HepG2 (cell line): Measurements from ENCODE around the gene RNF208. TPM values are rescaled to one million over a fixed set of nuclear protein-coding genes. Genes with fewer than 3 reads are reported as not detected.
A peak's percentile ranks its signal among the peaks of the same experiment; 100 is the strongest.

ENCODE experiments used
- BORCS8-MEF2B ChIP-seq: sonication (generic); formaldehyde crosslinking; IDR thresholded peaks from 2 replicates; pipeline ENCODE4 v1.8.0; 2022; ENCODE audit warnings: mild to moderate bottlenecking, missing genetic modification reagents
- FOXJ3 ChIP-seq: sonication (generic); formaldehyde crosslinking; IDR thresholded peaks from 2 replicates; pipeline ENCODE4 v1.4.0; 2020; ENCODE audit warnings: missing genetic modification reagents, mild to moderate bottlenecking, borderline replicate concordance
- HHEX ChIP-seq: IDR thresholded peaks from 2 replicates; pipeline ENCODE4 v1.6.1; 2016; ENCODE audit warnings: control low read depth
- IRX3 ChIP-seq: sonication (generic); formaldehyde crosslinking; IDR thresholded peaks from 2 replicates; pipeline ENCODE4 v1.8.1; 2023; ENCODE audit warnings: mild to moderate bottlenecking, low read depth, missing genetic modification reagents, borderline replicate concordance
- MIER3 ChIP-seq: IDR thresholded peaks from 2 replicates; pipeline ENCODE4 v1.6.1; 2016; ENCODE audit warnings: missing compliant biosample characterization, borderline replicate concordance
- NCOA5 ChIP-seq: sonication (generic); formaldehyde crosslinking; IDR thresholded peaks from 2 replicates; pipeline ENCODE4 v1.4.0; 2020; ENCODE audit warnings: missing genetic modification reagents
- ONECUT2 ChIP-seq: sonication (generic); formaldehyde crosslinking; IDR thresholded peaks from 2 replicates; pipeline ENCODE4 v1.4.0; 2020; ENCODE audit warnings: missing genetic modification reagents
- POLR2G ChIP-seq: fragments of 200-400 bp; formaldehyde crosslinking; IDR thresholded peaks from 2 replicates; pipeline ENCODE4 v1.6.1; 2018; ENCODE audit warnings: mild to moderate bottlenecking, low read depth, low read length, moderate library complexity
- PPARG ChIP-seq: conservative IDR thresholded peaks from 2 replicates; pipeline ENCODE4 v1.6.1; 2016; ENCODE audit warnings: missing biosample characterization, missing genetic modification reagents
- RBFOX2 ChIP-seq: fragments of 200-400 bp; formaldehyde crosslinking; IDR thresholded peaks from 2 replicates; pipeline ENCODE4 v1.6.1; 2017; ENCODE audit warnings: low read depth, mild to moderate bottlenecking, low read length
- SP2 ChIP-seq: sonication (generic); formaldehyde crosslinking; IDR thresholded peaks from 2 replicates; pipeline ENCODE4 v1.5.1; 2020; ENCODE audit warnings: mild to moderate bottlenecking, missing genetic modification reagents
- TEAD2 ChIP-seq: sonication (generic); formaldehyde crosslinking; IDR thresholded peaks from 2 replicates; pipeline ENCODE4 v1.9.0; 2021; ENCODE audit warnings: missing genetic modification reagents
- ZBTB40 ChIP-seq, 2 experiments: fragments of 450-650 bp in 1 of 2; sonication (generic) in 1 of 2; formaldehyde crosslinking in 1 of 2; IDR thresholded peaks; 2 replicates each; pipeline versions ENCODE4 v1.6.1 to v1.8.0; 2016 to 2022; ENCODE audit warnings: antibody characterized with exemption in 1 of 2, mild to moderate bottlenecking in 1 of 2, missing genetic modification reagents in 1 of 2
- ZNF274 ChIP-seq: sonication (generic); formaldehyde crosslinking; IDR thresholded peaks from 2 replicates; pipeline ENCODE4 v1.5.1; 2020; ENCODE audit warnings: mild to moderate bottlenecking, missing genetic modification reagents
- ZNF280B ChIP-seq: sonication (generic); formaldehyde crosslinking; IDR thresholded peaks from 2 replicates; pipeline ENCODE4 v1.5.0; 2020; ENCODE audit warnings: missing genetic modification reagents, mild to moderate bottlenecking, borderline replicate concordance
- ZNF672 ChIP-seq: sonication (generic); formaldehyde crosslinking; IDR thresholded peaks from 2 replicates; pipeline ENCODE4 v1.8.1; 2022; ENCODE audit warnings: missing genetic modification reagents
- ZNF691 ChIP-seq: sonication (generic); formaldehyde crosslinking; IDR thresholded peaks from 2 replicates; pipeline ENCODE4 v1.4.0; 2020; ENCODE audit warnings: missing genetic modification reagents, low read depth, mild to moderate bottlenecking, borderline replicate concordance
- ZSCAN25 ChIP-seq: sonication (generic); formaldehyde crosslinking; IDR thresholded peaks from 2 replicates; pipeline ENCODE4 v1.8.0; 2022; ENCODE audit warnings: mild to moderate bottlenecking, missing genetic modification reagents
- polyA plus RNA-seq, 8 experiments: library from polyadenylated mRNA; depleted of rRNA in 3 of 8; stranded (reverse) in 7 of 8; unstranded in 1 of 8; fragments of >200 nt; fragmentation: Illumina TruSeq in 4 of 8; extraction: Trizol in 4 of 8; gene quantifications; 2 replicates each; pipeline versions ENCODE4 v1.2.1 to v1.2.3, GENCODE V29; 2011 to 2016; ENCODE audit warnings: low read depth in 4 of 8, missing spikeins in 1 of 8, mixed read lengths in 1 of 8; ENCODE audit not compliant: insufficient read depth in 1 of 8
- total RNA-seq, 5 experiments: library from RNA; depleted of rRNA; stranded (reverse); fragments of >200 nt; fragmentation: Illumina TruSeq; extraction: Trizol; gene quantifications; 2 replicates each; pipeline ENCODE4 v1.2.3, GENCODE V29; 2016; ENCODE audit warnings: low read depth in 1 of 5

Gene RNF208
- total and polyA plus RNA-seq, 2 of the 13 experiments (the other 11 are each of a cell fraction or from before 2014, with no cell fraction given), result 1.6 to 2.1 TPM

- TF ChIP-seq NCOA5 (CRISPR knock-in tag), result no peak
- TF ChIP-seq ZNF274 (CRISPR knock-in tag), result no peak
- no peak for TF ChIP-seq ZNF672 (CRISPR knock-in tag)
- TF ChIP-seq IRX3 (CRISPR knock-in tag), result peak; percentile 1; the same call in 1 of the 2 replicates
- TF ChIP-seq ZBTB40 (IDR thresholded peaks at IDR 0.05), result no peak
- TF ChIP-seq ZBTB40 (CRISPR knock-in tag; IDR thresholded peaks at IDR 0.05), result no peak
- TF ChIP-seq ZSCAN25 (CRISPR knock-in tag), result no peak
- no peak for TF ChIP-seq BORCS8-MEF2B (CRISPR knock-in tag)
- 0 out of 2 replicates have a peak, but pooled peaks have one; percentile 21 for TF ChIP-seq ZNF280B (CRISPR knock-in tag)
- no peak for TF ChIP-seq ONECUT2 (CRISPR knock-in tag)
- no peak for TF ChIP-seq MIER3 (CRISPR knock-in tag)
- TF ChIP-seq PPARG (CRISPR knock-in tag), result no peak
- TF ChIP-seq ZNF691, result no peak
- TF ChIP-seq SP2 (CRISPR knock-in tag), result peak; percentile 14; the same call in 1 of the 2 replicates
- no peak for TF ChIP-seq TEAD2
- no peak for TF ChIP-seq FOXJ3 (CRISPR knock-in tag)
- TF ChIP-seq POLR2G, result no peak
- no peak for TF ChIP-seq HHEX
- peak; percentile 11; the same call in 1 of the 2 replicates for TF ChIP-seq RBFOX2
Observed at GRCh38 chr9:137255448-137256114, 33.5 kb upstream of the RNF208 start (continued).
